ENCODE data around the gene NEO1. TPM values are rescaled to one million over a fixed set of nuclear protein-coding genes. Genes with fewer than 3 reads are reported as not detected.

Gene NEO1
- total RNA-seq, 2 donors from 2014 or later = 51.4 to 72.3 TPM

- H3K9me3 ChIP-seq = no peaks in the 10 kb centered on the region
- H3K36me3 ChIP-seq = peaks cover 38% of the 10 kb centered on the region
- TF ChIP-seq CTCF (IDR thresholded peaks at IDR 0.05) = no peak
- ATAC-seq (ENCODE audit: insufficient number of reproducible peaks, low FRiP score, low read depth) (no peak), DNase-seq (ENCODE audit: low spot score) (no peak)
- peaks cover 6 to 18% of the 10 kb centered on the region in 2 donors for H3K4me1 ChIP-seq (ENCODE audit: control insufficient read depth in 1 of 2, low read depth in 2 of 2)
- H3K27ac ChIP-seq = no peak overlapping the region
- no peaks in the 10 kb centered on the region for H3K27me3 ChIP-seq (replicated peaks; ENCODE audit: insufficient read depth)
- no peak overlapping the region for H3K4me3 ChIP-seq
Measured at GRCh38 chr15:73284090-73284716, 231.9 kb downstream of the NEO1 start.

- DNase-seq (ENCODE audit: low spot score) (no peak), ATAC-seq (ENCODE audit: insufficient number of reproducible peaks, low FRiP score, low read depth) (no peak)
- Histone ChIP-seq H3K9me3 (no peaks in the 10 kb centered on the region), H3K27me3 (replicated peaks; ENCODE audit: insufficient read depth) (no peaks in the 10 kb centered on the region), H3K4me3 (no peak overlapping the region), H3K4me1 (ENCODE audit: control insufficient read depth in 1 of 2, low read depth in 2 of 2) (peaks cover 6 to 18% of the 10 kb centered on the region in 2 donors), H3K36me3 (peaks cover 44% of the 10 kb centered on the region), H3K27ac (no peak overlapping the region)
- TF ChIP-seq CTCF (IDR thresholded peaks at IDR 0.05) = no peak
Measured at GRCh38 chr15:73286311-73286710, 234.0 kb downstream of the NEO1 start.

GRCh38 chr15:73287019-73287418, 234.8 kb downstream of the NEO1 start:
- Histone ChIP-seq H3K27me3 (replicated peaks; ENCODE audit: insufficient read depth) (no peaks in the 10 kb centered on the region), H3K27ac (no peak overlapping the region), H3K4me1 (ENCODE audit: control insufficient read depth in 1 of 2, low read depth in 2 of 2) (peaks cover 6 to 18% of the 10 kb centered on the region in 2 donors), H3K9me3 (no peaks in the 10 kb centered on the region), H3K36me3 (peaks cover 51% of the 10 kb centered on the region), H3K4me3 (no peak overlapping the region)
- DNase-seq (ENCODE audit: low spot score) (no peak), ATAC-seq (ENCODE audit: insufficient number of reproducible peaks, low FRiP score, low read depth) (no peak)
- TF ChIP-seq CTCF (IDR thresholded peaks at IDR 0.05) = no peak

- peaks cover 63% of the 10 kb centered on the region for H3K36me3 ChIP-seq
- DNase-seq (ENCODE audit: low spot score) (no peak), ATAC-seq (ENCODE audit: insufficient number of reproducible peaks, low FRiP score, low read depth) (no peak)
- H3K27me3 ChIP-seq (replicated peaks; ENCODE audit: insufficient read depth) = no peaks in the 10 kb centered on the region
- H3K27ac ChIP-seq = no peak overlapping the region
- H3K4me1 ChIP-seq (ENCODE audit: control insufficient read depth in 1 of 2, low read depth in 2 of 2) = no peaks in the 10 kb centered on the region
- H3K4me3 ChIP-seq = no peak overlapping the region
- TF ChIP-seq CTCF (IDR thresholded peaks at IDR 0.05) = no peak
- no peaks in the 10 kb centered on the region for H3K9me3 ChIP-seq
Measured at GRCh38 chr15:73291441-73291840, 239.2 kb downstream of the NEO1 start.

GRCh38 chr15:73293773-73294172, 241.5 kb downstream of the NEO1 start:
- TF ChIP-seq CTCF (IDR thresholded peaks at IDR 0.05) = no peak
- Histone ChIP-seq H3K27ac (no peak overlapping the region), H3K36me3 (peaks cover 52% of the 10 kb centered on the region), H3K27me3 (replicated peaks; ENCODE audit: insufficient read depth) (no peaks in the 10 kb centered on the region), H3K9me3 (no peaks in the 10 kb centered on the region), H3K4me3 (no peak overlapping the region), H3K4me1 (ENCODE audit: control insufficient read depth in 1 of 2, low read depth in 2 of 2) (no peaks in the 10 kb centered on the region)
- ATAC-seq (ENCODE audit: insufficient number of reproducible peaks, low FRiP score, low read depth) = no peak
- DNase-seq (ENCODE audit: low spot score) = no peak

Measured in thoracic aorta (tissue), 2 donors.